Measurements from ENCODE around the gene MT1A. TPM values are rescaled to one million over a fixed set of nuclear protein-coding genes. Genes with fewer than 3 reads are reported as not detected.

MT1A gene
- total and polyA plus RNA-seq, 2 donors (not counting 3 experiments of a cell fraction or from before 2014, with no cell fraction given) = 6.5 to 8.4 TPM

- ChIA-PET POLR2A (no interaction called here), CTCF (interaction anchor here (1.5 to 1.6 kb wide), 2 partner anchors 17 to 84 kb away, joined by 4 read pairs; no protein-coding TSS in a partner anchor)
- Histone ChIP-seq H3K36me3 (ENCODE audit: control insufficient read depth in 2 of 2, extremely low read depth in 1 of 2, insufficient read depth in 2 of 2, low read length in 2 of 2) (no peaks in the 10 kb centered on the region), H3K4me1 (ENCODE audit: control insufficient read depth, extremely low read depth, insufficient read depth, low read length) (peaks cover 10% of the 10 kb centered on the region), H3K4me2 (ENCODE audit: insufficient read depth, low read length) (no peak overlapping the region), H3K9ac (replicated peaks; ENCODE audit: extremely low read depth, insufficient read depth, low read length) (no peak overlapping the region), H4K20me1 (replicated peaks; ENCODE audit: control insufficient read depth, extremely low read depth, insufficient read depth, low read length) (no peaks in the 10 kb centered on the region), H3K9me3 (replicated peaks; ENCODE audit: control insufficient read depth, insufficient read depth, low read length) (no peaks in the 10 kb centered on the region), H3K27me3 (ENCODE audit: control insufficient read depth in 2 of 2, insufficient read depth in 2 of 2, low read length in 2 of 2) (no peaks in the 10 kb centered on the region), H3K27ac (ENCODE audit: insufficient read depth, low read depth, low read length) (no peak overlapping the region), H3K4me3 (replicated peaks in 1 of 3; ENCODE audit: insufficient read depth in 1 of 3, low read depth in 1 of 3, low read length in 3 of 3) (no peak overlapping the region), H3K79me2 (ENCODE audit: control insufficient read depth, insufficient read depth, low read length) (no peaks in the 10 kb centered on the region), H3K9me1 (replicated peaks; ENCODE audit: control insufficient read depth, extremely low read depth, insufficient read depth, low read length) (no peaks in the 10 kb centered on the region), H2AFZ (ENCODE audit: low read depth, low read length) (no peak overlapping the region)
- FAIRE-seq (no peak), DNase-seq (ENCODE audit: low read depth, low spot score) (no peak)
- dilution Hi-C loops (cut with MboI; ENCODE audit: extremely low pct_ligation_motif_present, low sequenced_read_pairs) (no loop called here), intact Hi-C loops (cut with micrococcal nuclease) (no loop called here)
- no TSS peak for BruUV-seq (replicated peaks)
- TF ChIP-seq POLR2AphosphoS5 (IDR thresholded peaks at IDR 0.05; ENCODE audit: insufficient read depth, low read depth, low read length) (no peak), POLR2A (IDR thresholded peaks at IDR 0.05; ENCODE audit: low read depth, low read length) (no peak)
Measured at GRCh38 chr16:56684926-56685590, 46.6 kb downstream of the MT1A start.

DNA sequence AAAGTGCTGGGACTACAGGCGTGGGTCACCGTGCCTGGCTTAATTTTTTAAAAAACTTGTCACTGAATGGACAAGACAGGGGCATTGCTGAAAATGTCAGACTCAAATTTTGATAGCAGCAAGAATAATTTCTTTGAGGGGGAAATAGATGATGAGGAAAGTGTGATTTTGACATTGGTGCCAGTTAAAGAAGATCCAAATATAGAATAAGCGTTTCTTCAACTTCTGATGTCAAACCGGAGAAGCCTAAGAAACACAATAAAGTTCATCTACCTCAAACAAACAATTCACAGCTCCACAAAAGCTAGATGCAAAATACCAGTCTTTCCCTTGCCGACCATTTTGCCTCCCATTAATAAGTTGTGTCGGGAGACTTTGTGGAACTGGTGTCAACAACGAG is 48.3 kb downstream of the MT1A start:
- Histone ChIP-seq H3K79me2 (ENCODE audit: control insufficient read depth, insufficient read depth, low read length) (no peaks in the 10 kb centered on the region), H3K4me1 (ENCODE audit: control insufficient read depth, extremely low read depth, insufficient read depth, low read length) (peaks cover 10% of the 10 kb centered on the region), H3K4me3 (replicated peaks in 1 of 3; ENCODE audit: insufficient read depth in 1 of 3, low read depth in 1 of 3, low read length in 3 of 3) (no peak overlapping the region), H3K9me1 (replicated peaks; ENCODE audit: control insufficient read depth, extremely low read depth, insufficient read depth, low read length) (no peaks in the 10 kb centered on the region), H3K36me3 (ENCODE audit: control insufficient read depth in 2 of 2, extremely low read depth in 1 of 2, insufficient read depth in 2 of 2, low read length in 2 of 2) (no peaks in the 10 kb centered on the region), H3K27ac (ENCODE audit: insufficient read depth, low read depth, low read length) (no peak overlapping the region), H3K27me3 (ENCODE audit: control insufficient read depth in 2 of 2, insufficient read depth in 2 of 2, low read length in 2 of 2) (no peaks in the 10 kb centered on the region), H2AFZ (ENCODE audit: low read depth, low read length) (no peak overlapping the region), H3K9ac (replicated peaks; ENCODE audit: extremely low read depth, insufficient read depth, low read length) (no peak overlapping the region), H3K9me3 (replicated peaks; ENCODE audit: control insufficient read depth, insufficient read depth, low read length) (no peaks in the 10 kb centered on the region), H4K20me1 (replicated peaks; ENCODE audit: control insufficient read depth, extremely low read depth, insufficient read depth, low read length) (no peaks in the 10 kb centered on the region), H3K4me2 (ENCODE audit: insufficient read depth, low read length) (no peak overlapping the region)
- FAIRE-seq = no peak
- no peak for DNase-seq (ENCODE audit: low read depth, low spot score)
- no TSS peak for BruUV-seq (replicated peaks)
- dilution Hi-C loops (cut with MboI; ENCODE audit: extremely low pct_ligation_motif_present, low sequenced_read_pairs) (no loop called here), intact Hi-C loops (cut with micrococcal nuclease) (no loop called here)
- ChIA-PET CTCF (no interaction called here), POLR2A (no interaction called here)
- TF ChIP-seq POLR2AphosphoS5 (IDR thresholded peaks at IDR 0.05; ENCODE audit: insufficient read depth, low read depth, low read length) (no peak), EZH2 (IDR thresholded peaks at IDR 0.05; ENCODE audit: borderline replicate concordance, low read depth, low read length, severe bottlenecking) (no peak), GATA2 (IDR thresholded peaks at IDR 0.05; ENCODE audit: insufficient read depth, insufficient read length, low read depth, low read length) (no peak), JUN (IDR thresholded peaks at IDR 0.05; ENCODE audit: borderline replicate concordance, insufficient read depth, insufficient read length, low read depth) (no peak), MYC (IDR thresholded peaks at IDR 0.05; ENCODE audit: low read depth, low read length) (no peak), FOS (IDR thresholded peaks at IDR 0.05; ENCODE audit: borderline replicate concordance, insufficient read depth, low read length) (no peak), POLR2A (IDR thresholded peaks at IDR 0.05; ENCODE audit: low read depth, low read length) (no peak), CTCF (IDR thresholded peaks at IDR 0.05; ENCODE audit: extremely low read depth in 1 of 2, insufficient read depth in 1 of 2, low read depth in 1 of 2, low read length in 2 of 2) (no peak)
- TF ChIP-seq, protein P1, sequence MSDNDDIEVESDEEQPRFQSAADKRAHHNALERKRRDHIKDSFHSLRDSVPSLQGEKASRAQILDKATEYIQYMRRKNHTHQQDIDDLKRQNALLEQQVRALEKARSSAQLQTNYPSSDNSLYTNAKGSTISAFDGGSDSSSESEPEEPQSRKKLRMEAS (IDR thresholded peaks at IDR 0.05; ENCODE audit: insufficient read depth, insufficient read length) = no peak
